Neural crest cell (in vitro differentiated cells): ENCODE results near the gene MZT2B. TPM values are rescaled to one million over a fixed set of nuclear protein-coding genes. Genes with fewer than 3 reads are reported as not detected.
"Not testable (repeated sequence)": the region's sequence is repeated elsewhere in the genome, so short reads cannot be mapped to it uniquely, and the experiment has no call there.

Experiments used
- DNase-seq: peaks from one replicate; pipeline ENCODE4 v3.0.0; 2021; ENCODE audit warnings: low read depth, mixed read lengths, low spot score
- H3K27ac Mint-ChIP-seq: one replicate; pipeline ENCODE4 v1.8.0; 2021; ENCODE audit warnings: mild to moderate bottlenecking, mixed read lengths; ENCODE audit not compliant: unreplicated experiment
- H3K27me3 Mint-ChIP-seq: 2 replicates; pipeline ENCODE4 v1.8.0; 2021; ENCODE audit warnings: low read depth, mild to moderate bottlenecking, mixed read lengths
- H3K36me3 Mint-ChIP-seq: 2 replicates; pipeline ENCODE4 v1.8.0; 2021; ENCODE audit warnings: low read depth, mild to moderate bottlenecking, mixed read lengths
- H3K4me1 Mint-ChIP-seq: 2 replicates; pipeline ENCODE4 v1.8.0; 2021; ENCODE audit warnings: mixed read lengths
- H3K4me3 Mint-ChIP-seq: one replicate; pipeline ENCODE4 v1.8.0; 2021; ENCODE audit warnings: mild to moderate bottlenecking, mixed read lengths
- H3K9me3 Mint-ChIP-seq: 2 replicates; pipeline ENCODE4 v1.8.0; 2021; ENCODE audit warnings: mixed read lengths
- CTCF ChIP-seq: fragments of 200-600 bp; sonication (generic); conservative IDR thresholded peaks from 2 replicates; pipeline ENCODE4 v1.5.0; 2021; ENCODE audit warnings: antibody characterized with exemption, mild to moderate bottlenecking
- total RNA-seq: library from RNA; stranded (reverse); gene quantifications from 2 replicates; pipeline ENCODE4 v1.2.1, GENCODE V29; 2021

The MZT2B gene
- total RNA-seq, 1 donor from 2014 or later = 242 TPM

DNA sequence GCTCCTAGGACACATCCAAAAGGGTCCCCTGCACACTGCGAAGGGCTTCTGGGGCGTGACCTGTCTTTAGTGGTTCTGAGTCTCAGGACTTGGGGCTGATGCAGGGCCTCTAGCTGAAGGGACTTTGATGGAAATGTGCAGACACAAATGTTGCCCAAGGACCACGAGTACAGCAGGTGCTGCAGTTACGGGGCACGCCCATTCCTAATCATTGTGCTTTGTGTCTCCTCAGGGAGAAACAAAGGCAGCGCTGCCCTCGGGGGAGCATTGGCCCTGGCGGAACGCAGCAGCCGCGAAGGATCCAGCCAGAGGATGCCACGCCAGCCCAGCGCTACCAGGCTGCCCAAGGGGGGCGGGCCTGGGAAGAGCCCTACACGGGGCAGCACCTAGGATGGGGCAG, 8.2 kb downstream of the MZT2B start:
- H3K4me3 Mint-ChIP-seq = no peak overlapping the region
- H3K36me3 Mint-ChIP-seq = peaks cover 6% of the 10 kb centered on the region
- DNase-seq = no peak
- H3K27ac Mint-ChIP-seq = peak overlapping the region; percentile 43
- no peaks in the 10 kb centered on the region for H3K4me1 Mint-ChIP-seq
- no peak for TF ChIP-seq CTCF
- no peaks in the 10 kb centered on the region for H3K27me3 Mint-ChIP-seq
- H3K9me3 Mint-ChIP-seq = no peaks in the 10 kb centered on the region

DNA sequence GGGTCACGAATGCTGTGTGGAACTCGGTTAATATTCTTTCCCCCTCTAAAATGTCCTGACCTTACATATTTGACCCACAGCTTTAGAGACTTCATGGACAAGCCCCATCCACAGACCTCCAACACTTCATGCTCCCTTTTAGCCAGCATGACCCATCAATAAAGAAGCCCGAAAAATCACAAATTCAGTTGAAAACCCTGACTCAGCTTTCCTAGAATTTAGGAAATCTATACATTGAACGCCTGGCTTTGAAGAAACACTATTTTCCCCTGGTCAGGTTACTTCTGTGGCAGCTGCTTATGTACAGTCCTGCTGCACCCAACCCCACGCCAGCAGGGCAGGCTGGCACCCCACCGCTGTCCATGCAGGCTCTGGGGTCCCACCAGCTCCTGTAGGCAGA, 9.3 kb downstream of the MZT2B start:
- DNase-seq, H3K27me3 Mint-ChIP-seq, H3K9me3 Mint-ChIP-seq, H3K4me3 Mint-ChIP-seq, H3K36me3 Mint-ChIP-seq, H3K4me1 Mint-ChIP-seq, H3K27ac Mint-ChIP-seq: not testable (repeated sequence)

GRCh38 chr2:130192451-130192850, 10.4 kb downstream of the MZT2B start:
- not testable (repeated sequence) for H3K9me3 Mint-ChIP-seq, DNase-seq, H3K27me3 Mint-ChIP-seq, H3K4me3 Mint-ChIP-seq, H3K4me1 Mint-ChIP-seq, H3K27ac Mint-ChIP-seq, H3K36me3 Mint-ChIP-seq

- H3K27me3 Mint-ChIP-seq, H3K4me1 Mint-ChIP-seq, H3K27ac Mint-ChIP-seq, H3K4me3 Mint-ChIP-seq, DNase-seq, H3K9me3 Mint-ChIP-seq, H3K36me3 Mint-ChIP-seq: not testable (repeated sequence)
Observed at GRCh38 chr2:130193824-130194223, 11.8 kb downstream of the MZT2B start.

DNA sequence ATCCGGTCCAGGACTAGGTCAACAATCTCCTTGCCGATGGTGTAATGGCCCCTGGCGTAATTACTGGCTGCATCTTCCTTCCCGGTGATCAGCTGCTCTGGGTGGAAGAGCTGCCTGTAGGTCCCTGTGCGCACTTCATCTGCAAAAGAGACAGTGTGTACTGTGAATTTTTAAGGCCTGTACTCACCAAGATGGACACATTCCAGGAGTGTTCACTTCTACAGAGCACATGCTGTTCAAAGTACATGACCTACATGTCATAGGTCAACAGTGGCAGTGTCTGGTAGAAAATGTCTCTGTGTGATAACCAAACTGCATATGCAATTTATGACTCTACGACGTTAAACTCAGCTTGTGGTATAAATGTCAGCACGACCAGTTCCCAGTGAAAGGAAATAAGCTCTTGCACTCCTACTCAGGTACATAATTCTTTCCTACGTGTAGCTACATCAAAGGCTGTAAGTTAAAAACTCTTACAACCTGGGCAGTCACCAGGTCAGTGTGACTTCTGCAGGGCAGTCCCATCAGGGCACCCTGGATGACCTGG, 13.1 kb downstream of the MZT2B start:
- H3K27me3 Mint-ChIP-seq, H3K27ac Mint-ChIP-seq, H3K4me1 Mint-ChIP-seq, H3K36me3 Mint-ChIP-seq, H3K4me3 Mint-ChIP-seq, H3K9me3 Mint-ChIP-seq, DNase-seq: not testable (repeated sequence)

DNA sequence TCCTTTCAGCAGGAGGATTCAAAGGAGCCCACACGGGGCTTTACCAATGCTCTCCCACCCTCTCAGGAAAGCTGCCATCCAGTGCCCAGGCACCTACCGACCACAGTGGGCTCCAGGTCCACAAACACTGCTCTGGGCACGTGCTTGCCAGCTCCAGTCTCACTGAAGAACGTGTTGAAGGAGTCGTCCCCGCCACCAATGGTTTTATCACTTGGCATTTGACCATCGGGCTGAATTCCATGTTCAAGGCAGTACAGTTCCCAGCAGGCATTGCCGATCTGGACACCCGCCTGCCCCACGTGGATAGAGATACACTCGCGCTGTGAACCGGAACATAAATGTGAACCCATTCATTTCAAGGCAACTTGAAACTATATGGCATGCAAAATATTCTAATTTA, 14.0 kb downstream of the MZT2B start:
- not testable (repeated sequence) for H3K4me1 Mint-ChIP-seq, H3K36me3 Mint-ChIP-seq, H3K27ac Mint-ChIP-seq, H3K4me3 Mint-ChIP-seq, H3K9me3 Mint-ChIP-seq, DNase-seq, H3K27me3 Mint-ChIP-seq

DNA sequence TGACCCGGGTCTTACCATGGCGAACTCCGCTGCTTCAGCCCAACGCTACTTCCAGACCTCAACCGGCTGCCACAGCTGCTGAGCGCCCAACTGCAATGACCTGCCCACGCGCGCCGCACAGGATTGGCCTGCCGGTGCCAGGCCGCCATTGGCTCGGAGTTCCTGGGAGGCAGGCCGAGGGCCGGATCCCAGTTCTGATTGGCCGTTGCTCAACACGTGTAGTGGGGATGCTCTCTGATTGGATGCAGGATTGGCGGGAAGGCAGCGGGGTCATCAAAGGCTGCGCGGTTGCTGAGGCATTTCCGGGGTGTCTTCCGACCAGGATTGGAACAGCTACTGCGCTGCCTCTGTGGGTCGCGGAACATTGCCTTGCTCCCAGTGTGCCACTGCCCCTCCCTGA, 16.3 kb downstream of the MZT2B start, which contains the start of gene TUBA3E:
TSS of gene TUBA3E (minus strand) at position 97 of the 400 bp plus-strand sequence. CDS start at position 18, 79 bp downstream.
- no peak for TF ChIP-seq CTCF
- Mint-ChIP-seq H3K36me3 (no peaks in the 10 kb centered on the region), H3K27ac (no peak within 1 kb of the TSS), H3K4me1 (no peaks in the 10 kb centered on the region), H3K27me3 (no peaks in the 10 kb centered on the region), H3K9me3 (no peaks in the 10 kb centered on the region), H3K4me3 (no peak within 1 kb of the TSS)
- no peak for DNase-seq

GRCh38 chr2:130202518-130202917, 20.5 kb downstream of the MZT2B start:
- H3K4me3 Mint-ChIP-seq, DNase-seq: not testable (repeated sequence)

GRCh38 chr2:130203150-130203549, 21.1 kb downstream of the MZT2B start:
- not testable (repeated sequence) for DNase-seq, H3K9me3 Mint-ChIP-seq, H3K4me1 Mint-ChIP-seq, H3K27ac Mint-ChIP-seq, H3K36me3 Mint-ChIP-seq, H3K27me3 Mint-ChIP-seq, H3K4me3 Mint-ChIP-seq

More at GRCh38 chr2:130202518-130202917, 20.5 kb downstream of the MZT2B start:
- H3K36me3 Mint-ChIP-seq, H3K27me3 Mint-ChIP-seq, H3K4me1 Mint-ChIP-seq, H3K27ac Mint-ChIP-seq, H3K9me3 Mint-ChIP-seq: not testable (repeated sequence)

DNA sequence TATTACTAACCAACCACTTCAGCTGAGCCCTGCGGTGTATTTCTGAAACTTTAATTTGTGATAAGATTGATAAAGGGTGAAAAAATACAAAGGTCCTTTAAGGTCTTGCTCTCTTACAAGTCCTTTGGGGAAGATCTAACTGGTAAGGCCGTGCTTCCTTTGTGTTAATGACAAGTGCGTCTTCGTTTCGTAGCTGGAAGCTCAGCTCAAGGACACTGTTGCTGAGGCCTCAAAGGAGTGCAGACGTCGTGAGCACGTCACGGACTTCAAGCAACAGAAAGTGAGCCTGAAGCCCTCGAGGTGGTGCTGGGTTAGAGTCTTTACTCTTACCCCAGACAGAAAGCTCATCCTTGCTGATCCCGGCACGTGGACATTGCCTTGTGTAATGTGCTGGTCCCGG, 25.0 kb downstream of the MZT2B start:
- H3K36me3 Mint-ChIP-seq, DNase-seq, H3K4me1 Mint-ChIP-seq, H3K27ac Mint-ChIP-seq, H3K9me3 Mint-ChIP-seq, H3K4me3 Mint-ChIP-seq: not testable (repeated sequence)
- peaks cover 24% of the 10 kb centered on the region for H3K27me3 Mint-ChIP-seq

GRCh38 chr2:130219147-130219546, 37.1 kb downstream of the MZT2B start:
- not testable (repeated sequence) for H3K9me3 Mint-ChIP-seq, H3K27ac Mint-ChIP-seq, DNase-seq, H3K4me1 Mint-ChIP-seq, H3K36me3 Mint-ChIP-seq, H3K4me3 Mint-ChIP-seq
- peaks cover 47% of the 10 kb centered on the region for H3K27me3 Mint-ChIP-seq

DNA sequence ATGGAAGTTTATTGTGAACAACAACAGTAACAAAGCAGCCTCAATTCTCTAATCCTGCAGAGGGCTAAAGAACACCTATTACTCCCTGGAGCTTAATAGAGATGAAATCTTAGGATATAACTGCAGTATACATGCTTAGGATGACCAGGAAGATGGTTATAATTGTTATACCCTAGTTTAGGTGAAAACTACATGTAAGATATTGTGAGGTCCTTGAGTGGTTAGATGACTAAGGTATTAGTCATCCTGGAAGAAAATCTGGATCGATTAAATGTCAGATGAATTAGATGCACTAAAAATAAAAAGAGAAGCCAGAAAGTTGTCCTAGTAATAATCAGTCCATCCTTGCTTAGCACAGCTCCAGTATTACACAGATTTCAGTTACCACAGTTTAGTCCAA, 38.4 kb downstream of the MZT2B start:
- H3K27ac Mint-ChIP-seq, H3K4me1 Mint-ChIP-seq, H3K9me3 Mint-ChIP-seq, DNase-seq, H3K4me3 Mint-ChIP-seq, H3K36me3 Mint-ChIP-seq: not testable (repeated sequence)
- H3K27me3 Mint-ChIP-seq = peaks cover 39% of the 10 kb centered on the region
